Thyroid gland (tissue), 4 donors: ENCODE measurements around the gene TSPYL6. TPM values are rescaled to one million over a fixed set of nuclear protein-coding genes. Genes with fewer than 3 reads are reported as not detected.
"Not testable (repeated sequence)": the region's sequence is repeated elsewhere in the genome, so short reads cannot be mapped to it uniquely, and the experiment has no call there.

ENCODE experiments used
- DNase-seq, 2 donors: peaks; one replicate each; pipeline ENCODE4 v3.0.0-alpha.2; 2019
- H3K27ac ChIP-seq, 3 donors: fragments of 200-600 bp; sonication (generic); 1 replicate in 2 of 3; 2 replicates in 1 of 3; pipeline ENCODE4 v1.5.1; 2016 to 2019; ENCODE audit warnings: mild to moderate bottlenecking in 1 of 3, moderate library complexity in 1 of 3
- H3K27me3 ChIP-seq: fragments of 200-600 bp; sonication (generic); one replicate; pipeline ENCODE4 v1.5.1; 2019
- H3K36me3 ChIP-seq, 2 donors: fragments of 200-600 bp; sonication (generic); one replicate each; pipeline ENCODE4 v1.5.1; 2016 to 2019
- H3K4me1 ChIP-seq, 2 donors: fragments of 200-600 bp; sonication (generic); one replicate each; pipeline ENCODE4 v1.5.1; 2017 to 2019
- H3K4me3 ChIP-seq, 3 donors: fragments of 200-600 bp; sonication (generic); replicated peaks in 1 of 3; 1 replicate in 2 of 3; 2 replicates in 1 of 3; pipeline ENCODE4 v1.5.1; 2016; ENCODE audit warnings: mild to moderate bottlenecking in 1 of 3
- H3K9me3 ChIP-seq: fragments of 200-600 bp; sonication (generic); one replicate; pipeline ENCODE4 v1.5.1; 2017
- POLR2A ChIP-seq, 2 donors: fragments of 450-650 bp; IDR thresholded peaks; one replicate each; pipeline ENCODE4 v1.6.1; 2017; ENCODE audit warnings: antibody characterized with exemption in 2 of 2, mild to moderate bottlenecking in 2 of 2, moderate library complexity in 1 of 2
- WGBS, 2 donors: methylation state at CpG; one replicate each; pipeline ENCODE4 v1.1.5; 2017; 5-methylcytosine and 5-hydroxymethylcytosine counted together
- intact Hi-C: fragments of 100-400 bp; cut with DNase I; formaldehyde crosslinking; loops from one replicate; pipeline ENCODE4 v1.15.1; 2023
- total RNA-seq, 4 donors: library from RNA; depleted of rRNA; stranded (reverse); fragments of >200 nt; gene quantifications; one replicate each; pipeline ENCODE4 v1.2.3, GENCODE V29; 2016
- TF ChIP-seq, protein P1 (sequence below), 6 experiments: fragments of 200-600 bp in 3 of 6; fragments of 450-650 bp in 3 of 6; sonication (generic) in 3 of 6; IDR thresholded peaks; one replicate each; pipeline ENCODE4 v1.5.1; 2016 to 2019; ENCODE audit warnings: antibody characterized with exemption in 6 of 6, mild to moderate bottlenecking in 2 of 6, inconsistent platforms in 1 of 6, moderate library complexity in 1 of 6

The TSPYL6 gene
- total RNA-seq, 4 donors from 2014 or later, result 0.22 to 0.54 TPM; not detected in 2

DNA sequence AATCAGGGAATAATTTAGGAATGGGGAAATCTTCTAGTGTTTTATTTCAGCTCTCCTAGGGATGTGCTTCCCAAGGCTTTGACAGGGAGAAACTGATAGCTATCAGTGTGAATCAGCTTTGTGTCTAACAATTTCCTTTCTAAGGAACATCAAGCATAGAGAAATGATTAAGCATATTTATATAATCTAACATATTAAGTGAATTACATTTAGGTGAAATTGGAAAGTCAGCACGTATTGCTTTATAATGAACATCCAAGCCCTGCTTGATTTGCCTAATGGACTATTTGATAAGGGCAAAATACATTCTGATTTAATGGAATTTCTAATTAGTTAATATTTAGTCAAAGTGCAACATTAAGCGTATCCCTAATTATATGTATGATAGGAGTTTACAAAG, 19.5 kb upstream of the TSPYL6 start:
- intact Hi-C loops, result no loop called here
- TF ChIP-seq, protein P1, sequence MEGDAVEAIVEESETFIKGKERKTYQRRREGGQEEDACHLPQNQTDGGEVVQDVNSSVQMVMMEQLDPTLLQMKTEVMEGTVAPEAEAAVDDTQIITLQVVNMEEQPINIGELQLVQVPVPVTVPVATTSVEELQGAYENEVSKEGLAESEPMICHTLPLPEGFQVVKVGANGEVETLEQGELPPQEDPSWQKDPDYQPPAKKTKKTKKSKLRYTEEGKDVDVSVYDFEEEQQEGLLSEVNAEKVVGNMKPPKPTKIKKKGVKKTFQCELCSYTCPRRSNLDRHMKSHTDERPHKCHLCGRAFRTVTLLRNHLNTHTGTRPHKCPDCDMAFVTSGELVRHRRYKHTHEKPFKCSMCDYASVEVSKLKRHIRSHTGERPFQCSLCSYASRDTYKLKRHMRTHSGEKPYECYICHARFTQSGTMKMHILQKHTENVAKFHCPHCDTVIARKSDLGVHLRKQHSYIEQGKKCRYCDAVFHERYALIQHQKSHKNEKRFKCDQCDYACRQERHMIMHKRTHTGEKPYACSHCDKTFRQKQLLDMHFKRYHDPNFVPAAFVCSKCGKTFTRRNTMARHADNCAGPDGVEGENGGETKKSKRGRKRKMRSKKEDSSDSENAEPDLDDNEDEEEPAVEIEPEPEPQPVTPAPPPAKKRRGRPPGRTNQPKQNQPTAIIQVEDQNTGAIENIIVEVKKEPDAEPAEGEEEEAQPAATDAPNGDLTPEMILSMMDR (IDR thresholded peaks at IDR 0.05), result no peak
- TF ChIP-seq POLR2A (IDR thresholded peaks at IDR 0.05), result no peak
- H3K9me3 ChIP-seq, result no peaks in the 10 kb centered on the region
- no peaks in the 10 kb centered on the region for H3K4me1 ChIP-seq
- no peak overlapping the region for H3K4me3 ChIP-seq
- 78 to 96% methylated on average over 2 of the region's 2 CpGs for WGBS, 2 donors
- no peaks in the 10 kb centered on the region for H3K27me3 ChIP-seq
- no peak overlapping the region for H3K27ac ChIP-seq
- no peaks in the 10 kb centered on the region for H3K36me3 ChIP-seq
- no peak for DNase-seq

DNA sequence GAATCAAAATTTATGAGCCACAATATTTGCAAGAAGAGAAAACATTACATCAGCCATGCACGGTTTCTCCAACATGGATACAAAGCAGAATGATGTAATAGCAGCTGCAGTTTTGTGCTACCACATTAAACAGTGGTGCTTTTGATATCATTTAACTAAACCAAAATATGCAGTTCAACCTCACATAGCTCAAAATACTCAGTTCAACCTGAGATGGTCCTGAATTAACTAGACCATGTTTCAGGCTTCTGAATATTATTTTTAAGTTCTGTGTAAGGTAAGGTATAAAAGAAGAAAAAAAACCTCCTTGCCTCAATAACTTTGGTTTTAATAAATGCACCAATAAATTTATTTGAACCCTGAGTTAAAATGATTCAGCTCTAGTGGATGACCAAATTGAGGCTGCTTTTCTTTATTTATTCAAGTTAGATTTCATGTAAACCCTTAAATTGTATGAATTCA, 18.8 kb upstream of the TSPYL6 start:
- no peak for DNase-seq
- Histone ChIP-seq H3K9me3 (no peaks in the 10 kb centered on the region), H3K4me1 (no peaks in the 10 kb centered on the region), H3K27me3 (no peaks in the 10 kb centered on the region), H3K4me3 (no peak overlapping the region), H3K36me3 (no peaks in the 10 kb centered on the region), H3K27ac (no peak overlapping the region)
- intact Hi-C loops, result no loop called here
- TF ChIP-seq, protein P1 (IDR thresholded peaks at IDR 0.05), result no peak
- TF ChIP-seq POLR2A (IDR thresholded peaks at IDR 0.05), result no peak
- 78 to 81% methylated on average over 1 of the region's 1 CpG for WGBS, 2 donors

GRCh38 chr2:54271843-54272627, 16.0 kb upstream of the TSPYL6 start:
- no peak for DNase-seq
- Histone ChIP-seq H3K27ac (no peak overlapping the region), H3K4me1 (peaks cover 7 to 10% of the 10 kb centered on the region in 2 donors), H3K36me3 (no peaks in the 10 kb centered on the region), H3K4me3 (no peak overlapping the region), H3K27me3 (no peaks in the 10 kb centered on the region), H3K9me3 (no peaks in the 10 kb centered on the region)
- intact Hi-C loops, result no loop called here
- TF ChIP-seq POLR2A (IDR thresholded peaks at IDR 0.05), result no peak
- TF ChIP-seq, protein P1 (IDR thresholded peaks at IDR 0.05), result no peak
- 90 to 92% methylated on average over 6 of the region's 6 CpGs for WGBS, 2 donors

DNA sequence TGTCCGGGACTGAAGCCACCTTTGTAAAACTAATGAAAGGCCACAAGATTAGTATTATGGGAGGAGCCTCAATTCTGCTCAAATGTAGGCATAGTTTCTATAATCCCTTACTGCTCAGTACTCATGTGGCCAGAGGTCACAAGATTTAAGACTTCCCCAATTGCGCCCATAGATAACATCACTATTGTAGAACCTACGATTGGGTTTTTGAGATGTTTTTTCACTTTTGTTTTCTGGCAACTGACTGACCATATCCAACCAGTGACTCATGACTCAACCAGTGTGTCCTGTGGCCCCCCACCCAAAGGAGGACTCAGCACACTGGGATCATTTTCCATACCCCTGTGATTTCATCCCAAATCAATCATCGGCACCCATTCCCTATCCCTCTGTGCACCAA, 15.2 kb upstream of the TSPYL6 start:
- intact Hi-C loops, result no loop called here
- Histone ChIP-seq H3K27ac (no peak overlapping the region), H3K4me1 (peaks cover 7 to 10% of the 10 kb centered on the region in 2 donors), H3K9me3 (no peaks in the 10 kb centered on the region), H3K4me3 (no peak overlapping the region), H3K36me3 (no peaks in the 10 kb centered on the region), H3K27me3 (no peaks in the 10 kb centered on the region)
- 91 to 97% methylated on average over 4 of the region's 4 CpGs for WGBS, 2 donors
- TF ChIP-seq, protein P1 (IDR thresholded peaks at IDR 0.05), result no peak
- TF ChIP-seq POLR2A (IDR thresholded peaks at IDR 0.05), result no peak
- no peak for DNase-seq

DNA sequence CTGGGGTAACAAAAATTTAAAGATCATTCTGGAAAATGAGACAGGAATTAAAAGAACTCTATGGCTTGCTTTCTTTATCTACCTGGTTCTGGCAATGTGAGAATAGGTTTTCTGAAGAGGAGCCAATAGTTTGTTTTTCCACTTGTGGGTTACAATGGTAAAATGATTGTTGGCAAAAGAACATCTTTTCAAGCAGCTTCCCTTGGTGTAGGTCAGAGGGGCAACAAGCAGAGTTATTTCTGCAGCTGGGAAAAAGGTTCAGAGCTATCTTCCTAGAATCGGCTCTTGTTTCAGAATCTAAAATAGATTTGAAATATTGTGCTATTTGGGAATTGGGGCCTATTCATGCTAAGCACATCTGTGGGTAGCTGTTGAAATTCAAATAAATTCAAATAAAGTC, 11.5 kb upstream of the TSPYL6 start:
- intact Hi-C loops, result no loop called here

DNA sequence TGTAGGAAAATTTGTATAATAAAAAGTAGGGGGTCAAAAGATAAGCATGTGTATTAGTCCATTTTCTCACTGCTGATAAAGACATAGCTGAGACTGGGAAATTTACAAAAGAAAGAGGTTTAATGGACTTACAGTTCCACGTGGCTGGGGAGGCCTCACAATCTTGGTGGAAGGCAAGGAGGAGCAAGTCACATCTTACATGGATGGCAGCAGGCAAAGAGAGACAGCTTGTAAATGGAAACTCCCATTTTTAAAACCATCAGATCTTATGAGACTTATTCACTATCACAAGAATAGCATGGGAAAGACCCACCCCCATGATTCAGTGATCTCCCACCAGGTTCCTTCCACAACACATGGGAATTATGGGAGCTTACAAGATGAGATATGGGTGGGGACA, 9.1 kb upstream of the TSPYL6 start:
- 67 to 76% methylated on average over 1 of the region's 1 CpG for WGBS, 2 donors
- intact Hi-C loops, result not testable (repeated sequence)

More for the DNA sequence above, 11.5 kb upstream of the TSPYL6 start:
- TF ChIP-seq POLR2A (IDR thresholded peaks at IDR 0.05), result no peak
- TF ChIP-seq, protein P1 (IDR thresholded peaks at IDR 0.05), result no peak
- H3K27me3 ChIP-seq, result no peaks in the 10 kb centered on the region
- H3K36me3 ChIP-seq, result no peaks in the 10 kb centered on the region
- 35 to 47% methylated on average over 1 of the region's 1 CpG for WGBS, 2 donors
- peaks cover 7 to 10% of the 10 kb centered on the region in 2 donors for H3K4me1 ChIP-seq
- H3K9me3 ChIP-seq, result no peaks in the 10 kb centered on the region
- no peak overlapping the region for H3K4me3 ChIP-seq
- DNase-seq, result no peak
- H3K27ac ChIP-seq, result peak overlapping the region; percentile 15 to 67 (median 47)

More for the DNA sequence above, 9.1 kb upstream of the TSPYL6 start:
- H3K4me3 ChIP-seq, DNase-seq, H3K27me3 ChIP-seq, H3K9me3 ChIP-seq, H3K27ac ChIP-seq, H3K36me3 ChIP-seq: not testable (repeated sequence)
- peaks cover 7 to 10% of the 10 kb centered on the region in 2 donors for H3K4me1 ChIP-seq
